Measurements from ENCODE around the gene LMX1B.

GRCh38 chr9:126605792-126606482 lies 7.8 kb upstream of the LMX1B start:
- TF ChIP-seq CTCF (conservative IDR thresholded peaks at IDR 0.05 in 1 of 2, IDR thresholded peaks at IDR 0.05 in 1 of 2; ENCODE audit: low read depth in 1 of 2, low read length in 2 of 2) (no peak), EZH2 (IDR thresholded peaks at IDR 0.05; ENCODE audit: low read length, missing control alignments) (no peak)
